Neuronal stem cell (in vitro differentiated cells): ENCODE results near the gene KRTAP15-1.

ENCODE experiments used
- DNase-seq: peaks from one replicate; pipeline ENCODE4 v3.0.0-alpha.2; 2013; ENCODE audit warnings: low spot score
- H2AFZ ChIP-seq: one replicate; pipeline ENCODE4 v1.6.1; 2013; ENCODE audit warnings: mild to moderate bottlenecking, low read length, inconsistent platforms
- H2AK5ac ChIP-seq: 2 replicates; pipeline ENCODE4 v1.6.1; 2013; ENCODE audit warnings: low read depth, mild to moderate bottlenecking, inconsistent platforms, low read length, moderate library complexity, mixed read lengths
- H2BK120ac ChIP-seq: 2 replicates; pipeline ENCODE4 v1.6.1; 2013; ENCODE audit warnings: low read depth, mild to moderate bottlenecking, inconsistent platforms, low read length, moderate library complexity, mixed read lengths
- H2BK12ac ChIP-seq: one replicate; pipeline ENCODE4 v1.6.1; 2013; ENCODE audit warnings: low read length, inconsistent platforms
- H2BK15ac ChIP-seq: 2 replicates; pipeline ENCODE4 v1.6.1; 2013; ENCODE audit warnings: mild to moderate bottlenecking, low read length, inconsistent platforms, mixed read lengths
- H2BK5ac ChIP-seq: one replicate; pipeline ENCODE4 v1.6.1; 2013; ENCODE audit warnings: inconsistent platforms, mild to moderate bottlenecking, low read length, moderate library complexity
- H3K14ac ChIP-seq: one replicate; pipeline ENCODE4 v1.6.1; 2013; ENCODE audit warnings: low read length, inconsistent platforms
- H3K18ac ChIP-seq: 2 replicates; pipeline ENCODE4 v1.6.1; 2013; ENCODE audit warnings: low read length, inconsistent platforms
- H3K23ac ChIP-seq: 2 replicates; pipeline ENCODE4 v1.6.1; 2013; ENCODE audit warnings: low read depth, mild to moderate bottlenecking, mixed read lengths, low read length, inconsistent platforms; ENCODE audit not compliant: poor library complexity
- H3K27ac ChIP-seq: replicated peaks from 3 replicates; pipeline ENCODE4 v1.5.1; 2013; ENCODE audit warnings: low read length, inconsistent platforms
- H3K27me3 ChIP-seq, 3 experiments: 2 replicates each; pipeline ENCODE4 v1.6.1; 2013; ENCODE audit warnings: low read length in 3 of 3, mild to moderate bottlenecking in 2 of 3, inconsistent platforms in 1 of 3, low read depth in 1 of 3, mixed read lengths in 1 of 3, moderate library complexity in 1 of 3; ENCODE audit not compliant: control insufficient read depth in 3 of 3, insufficient read depth in 3 of 3
- H3K36me3 ChIP-seq, 2 donors: replicated peaks in 1 of 2; 2 replicates each; pipeline ENCODE4 v1.6.1; 2013; ENCODE audit warnings: low read length in 2 of 2; ENCODE audit not compliant: control insufficient read depth in 2 of 2, insufficient read depth in 2 of 2
- H3K4ac ChIP-seq: 2 replicates; pipeline ENCODE4 v1.6.1; 2013; ENCODE audit warnings: inconsistent platforms, mild to moderate bottlenecking, low read length, moderate library complexity
- H3K4me1 ChIP-seq, 2 donors: 1 replicate in 1 of 2; 2 replicates in 1 of 2; pipeline ENCODE4 v1.6.1; 2013; ENCODE audit warnings: low read length in 2 of 2, low read depth in 1 of 2; ENCODE audit not compliant: control insufficient read depth in 2 of 2, insufficient read depth in 1 of 2
- H3K4me2 ChIP-seq: one replicate; pipeline ENCODE4 v1.6.1; 2013; ENCODE audit warnings: mild to moderate bottlenecking, low read length, inconsistent platforms; ENCODE audit not compliant: insufficient read depth, poor library complexity, severe bottlenecking
- H3K4me3 ChIP-seq, 2 donors: 2 replicates each; pipeline ENCODE4 v1.5.1; 2013; ENCODE audit warnings: low read length in 2 of 2, mild to moderate bottlenecking in 2 of 2, inconsistent platforms in 1 of 2, moderate library complexity in 1 of 2
- H3K79me1 ChIP-seq: one replicate; pipeline ENCODE4 v1.6.1; 2013; ENCODE audit warnings: low read depth, mild to moderate bottlenecking, inconsistent platforms, low read length, moderate library complexity
- H3K9ac ChIP-seq: one replicate; pipeline ENCODE4 v1.6.1; 2013; ENCODE audit warnings: mild to moderate bottlenecking, low read depth, low read length, inconsistent platforms; ENCODE audit not compliant: poor library complexity
- H3K9me3 ChIP-seq, 2 donors: replicated peaks in 1 of 2; 2 replicates each; pipeline versions ENCODE3 to v1.6.1; 2013; ENCODE audit warnings: low read length in 2 of 2, mild to moderate bottlenecking in 2 of 2, inconsistent platforms in 1 of 2, low read depth in 1 of 2, mixed read lengths in 1 of 2, moderate library complexity in 1 of 2; ENCODE audit not compliant: control insufficient read depth in 2 of 2, insufficient read depth in 1 of 2
- H4K8ac ChIP-seq: one replicate; pipeline ENCODE4 v1.6.1; 2013; ENCODE audit warnings: low read depth, mild to moderate bottlenecking, inconsistent platforms, low read length, moderate library complexity
- H4K91ac ChIP-seq: one replicate; pipeline ENCODE4 v1.6.1; 2013; ENCODE audit warnings: low read length, low read depth, mild to moderate bottlenecking, inconsistent platforms; ENCODE audit not compliant: poor library complexity
- WGBS, 2 donors: extraction: QIAGEN DNeasy Blood & Tissue Kit; methylation state at CpG; one replicate each; pipeline ENCODE4 v1.1.7; 2013; ENCODE audit warnings: missing lambda C conversion rate in 2 of 2, mixed read lengths in 1 of 2; ENCODE audit not compliant: insufficient read length in 2 of 2, insufficient replicate concordance in 1 of 2; ENCODE audit errors: extremely low coverage in 2 of 2; 5-methylcytosine and 5-hydroxymethylcytosine counted together

The KRTAP15-1 gene

DNA sequence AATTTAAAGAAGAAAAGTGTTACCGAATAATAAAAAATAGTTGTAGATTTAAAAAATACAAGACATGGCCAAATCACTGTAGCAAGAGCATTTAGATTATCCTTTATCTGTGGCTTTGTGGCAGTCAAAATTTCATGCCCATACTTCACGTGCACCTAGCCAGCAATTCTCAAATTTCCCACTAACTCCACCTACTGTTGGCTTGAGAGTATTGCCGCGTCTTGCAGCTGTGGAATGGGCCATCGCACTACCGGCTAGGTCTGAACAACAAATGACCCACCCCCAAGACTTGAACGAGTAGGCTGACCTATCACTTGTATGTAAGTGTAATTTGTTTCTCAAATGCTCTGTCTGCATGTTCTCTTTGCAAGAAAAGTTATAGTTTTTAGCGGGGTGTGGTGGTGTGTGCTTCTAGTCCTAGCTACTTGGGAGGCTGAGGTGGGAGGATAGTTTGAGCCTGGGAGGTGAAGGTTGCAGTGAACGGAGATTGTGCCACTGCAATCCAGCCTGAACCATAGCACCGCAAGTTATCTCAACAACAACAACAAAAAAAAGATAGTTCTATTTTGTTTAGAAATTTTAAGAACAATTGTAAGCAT lies 5.9 kb upstream of the KRTAP15-1 start:
- no peak overlapping the region for H2BK15ac ChIP-seq
- no CpG with 5 or more reads among the region's 10 CpGs for WGBS, 2 donors
- H3K27ac ChIP-seq: no peak overlapping the region

DNA sequence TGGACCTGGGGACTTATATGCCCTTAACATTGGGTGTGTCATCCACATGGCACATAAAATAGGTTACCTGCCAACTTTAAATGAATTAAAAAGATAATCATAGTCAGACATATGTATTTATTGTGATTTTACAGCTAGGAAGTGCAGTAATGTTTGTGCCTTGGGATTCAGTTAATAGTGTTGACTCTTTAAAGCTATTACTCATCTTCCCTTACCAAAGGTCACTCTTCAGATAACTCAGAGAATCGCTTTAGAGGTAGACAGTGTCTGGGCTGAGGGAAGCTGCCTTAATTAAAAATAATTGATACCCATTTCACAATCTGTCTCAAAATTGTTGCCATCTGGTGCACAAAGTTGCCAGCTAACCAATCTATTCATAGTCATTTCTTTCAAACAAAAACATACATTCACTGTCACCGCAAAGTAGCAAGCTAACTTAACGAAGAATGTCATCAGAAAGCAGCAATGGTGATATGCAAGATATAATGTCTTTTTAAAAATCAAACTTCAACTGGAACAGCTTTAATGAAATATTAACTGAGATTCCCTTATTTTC lies 3.0 kb upstream of the KRTAP15-1 start:
- Histone ChIP-seq H3K36me3 (no peaks in the 10 kb centered on the region), H3K4me1 (peaks cover 0 to 2% of the 10 kb centered on the region in 2 donors), H4K8ac (no peak overlapping the region), H3K27me3 (no peaks in the 10 kb centered on the region), H2BK5ac (no peak overlapping the region), H3K9me3 (no peaks in the 10 kb centered on the region), H3K4me3 (no peak overlapping the region), H3K18ac (no peak overlapping the region), H2BK120ac (no peak overlapping the region), H4K91ac (no peak overlapping the region), H2BK12ac (no peak overlapping the region), H3K23ac (no peak overlapping the region), H3K4me2 (no peak overlapping the region), H3K27ac (no peak overlapping the region), H3K79me1 (no peaks in the 10 kb centered on the region), H3K4ac (no peak overlapping the region), H2AFZ (no peak overlapping the region), H3K9ac (no peak overlapping the region), H2AK5ac (no peak overlapping the region), H3K14ac (no peak overlapping the region), H2BK15ac (no peak overlapping the region)
- WGBS, 2 donors: no CpG with 5 or more reads among the region's 3 CpGs
- no peak for DNase-seq

More for the DNA sequence above, 5.9 kb upstream of the KRTAP15-1 start:
- Histone ChIP-seq H3K36me3 (no peaks in the 10 kb centered on the region), H3K18ac (no peak overlapping the region), H3K9ac (no peak overlapping the region), H4K91ac (no peak overlapping the region), H4K8ac (no peak overlapping the region), H3K79me1 (no peaks in the 10 kb centered on the region), H3K27me3 (no peaks in the 10 kb centered on the region), H2AFZ (no peak overlapping the region), H3K23ac (no peak overlapping the region), H2BK12ac (no peak overlapping the region), H3K4me3 (no peak overlapping the region), H3K4me1 (peaks cover 0 to 2% of the 10 kb centered on the region in 2 donors), H3K9me3 (peaks cover 0 to 3% of the 10 kb centered on the region in 2 donors), H3K4me2 (no peak overlapping the region), H2AK5ac (no peak overlapping the region), H3K14ac (no peak overlapping the region), H2BK5ac (no peak overlapping the region), H3K4ac (no peak overlapping the region), H2BK120ac (no peak overlapping the region)
- DNase-seq: peak; percentile 11

DNA sequence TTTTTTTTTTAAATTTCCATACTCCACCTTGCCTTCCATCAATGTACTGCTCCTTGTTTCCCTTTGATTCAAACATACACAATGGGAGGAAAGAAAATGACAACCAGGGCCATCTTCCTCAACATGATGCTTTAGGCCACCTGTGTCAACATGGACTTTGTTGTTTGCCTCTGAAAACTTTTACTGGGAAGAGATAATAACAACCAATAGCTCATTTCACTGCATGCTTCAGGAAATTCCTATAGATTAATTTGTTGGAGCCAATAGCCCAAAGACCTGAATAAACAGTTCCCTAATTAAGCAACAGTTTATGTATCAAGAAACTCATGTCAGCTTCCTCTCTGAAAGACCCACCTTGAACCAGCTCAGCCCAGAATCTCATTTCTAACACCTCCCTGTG lies 3.2 kb downstream of the KRTAP15-1 start:
- Histone ChIP-seq H3K14ac (no peak overlapping the region), H2AFZ (no peak overlapping the region), H3K27me3 (no peaks in the 10 kb centered on the region), H4K91ac (no peak overlapping the region), H3K4ac (no peak overlapping the region), H3K23ac (no peak overlapping the region), H4K8ac (no peak overlapping the region), H2BK15ac (no peak overlapping the region), H3K9ac (no peak overlapping the region), H3K18ac (no peak overlapping the region), H2BK120ac (no peak overlapping the region), H3K9me3 (no peaks in the 10 kb centered on the region), H2AK5ac (no peak overlapping the region), H2BK12ac (no peak overlapping the region), H3K36me3 (no peaks in the 10 kb centered on the region), H3K4me3 (no peak overlapping the region), H2BK5ac (no peak overlapping the region), H3K79me1 (no peaks in the 10 kb centered on the region), H3K27ac (no peak overlapping the region), H3K4me1 (no peaks in the 10 kb centered on the region), H3K4me2 (no peak overlapping the region)
- no peak for DNase-seq

DNA sequence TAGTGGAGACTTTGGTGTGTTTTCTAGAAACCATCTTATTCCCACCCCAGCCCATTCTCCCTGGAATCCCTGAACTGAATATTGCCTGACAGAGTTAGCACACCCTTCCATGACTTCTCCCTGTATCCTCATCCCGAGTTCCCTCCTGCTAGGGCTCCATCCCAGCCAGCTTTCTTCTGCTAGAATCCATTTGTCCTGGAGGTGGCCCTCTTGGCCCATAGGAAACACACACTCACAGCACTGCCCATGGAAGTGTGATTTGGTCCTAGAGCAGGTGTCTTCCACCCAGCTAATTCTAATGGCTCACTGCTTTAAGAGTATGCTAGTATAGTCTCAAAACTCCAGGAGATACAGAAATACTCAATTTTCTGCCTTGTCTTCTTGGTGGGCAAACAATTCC lies 4.1 kb downstream of the KRTAP15-1 start:
- no peak overlapping the region for H3K23ac ChIP-seq
- WGBS, 2 donors: no CpG with 5 or more reads among the region's 1 CpG
- H4K8ac ChIP-seq: no peak overlapping the region
- H3K4ac ChIP-seq: no peak overlapping the region
- H2BK120ac ChIP-seq: no peak overlapping the region
- H3K9me3 ChIP-seq: no peaks in the 10 kb centered on the region
- H2AK5ac ChIP-seq: no peak overlapping the region
- no peak overlapping the region for H2BK15ac ChIP-seq
- no peaks in the 10 kb centered on the region for H3K79me1 ChIP-seq
- H3K14ac ChIP-seq: no peak overlapping the region
- DNase-seq: no peak
- H3K9ac ChIP-seq: no peak overlapping the region
- H3K4me3 ChIP-seq: no peak overlapping the region
- no peak overlapping the region for H2BK5ac ChIP-seq
- no peak overlapping the region for H2AFZ ChIP-seq
- no peak overlapping the region for H3K4me2 ChIP-seq
- H3K27ac ChIP-seq: no peak overlapping the region
- H3K4me1 ChIP-seq: no peaks in the 10 kb centered on the region
- no peaks in the 10 kb centered on the region for H3K27me3 ChIP-seq
- no peaks in the 10 kb centered on the region for H3K36me3 ChIP-seq
- no peak overlapping the region for H3K18ac ChIP-seq
- no peak overlapping the region for H4K91ac ChIP-seq
- H2BK12ac ChIP-seq: no peak overlapping the region
